PC-9 (cell line): ENCODE results near the gene DIP2C. TPM values are rescaled to one million over a fixed set of nuclear protein-coding genes. Genes with fewer than 3 reads are reported as not detected.

Source experiments
- Bru-seq: library from RNA; stranded (reverse); fragments of 400-500 nt; gene quantifications from one replicate; lab custom pipeline; 2021; lab: Mats Ljungman, UMichigan
- BruChase-seq, 2 experiments: library from RNA; stranded (reverse); fragments of 400-500 nt; gene quantifications; one replicate each; lab custom pipeline; 2021; lab: Mats Ljungman, UMichigan
- BruUV-seq: library from RNA; stranded (reverse); fragments of 400-500 nt; replicated peaks from 2 replicates; lab custom pipeline; 2021; lab: Mats Ljungman, UMichigan
- CTCF ChIA-PET: fragments of 300-600 bp; sonication (Branson Sonifier 250); formaldehyde crosslinking; loops from one replicate; lab custom pipeline; 2022; ENCODE audit warnings: antibody characterized with exemption; lab: Charles Lee
- POLR2A ChIA-PET: fragments of 300-600 bp; sonication (Branson Sonifier 250); formaldehyde crosslinking; loops from one replicate; lab custom pipeline; 2022; ENCODE audit warnings: antibody characterized with exemption; ENCODE audit not compliant: unreplicated experiment; lab: Charles Lee
- DNase-seq, 2 experiments: peaks; one replicate each; pipeline versions ENCODE4 v3.0.0 to v3.0.0-alpha.2; 2015 to 2022; ENCODE audit warnings: mixed read lengths in 1 of 2
- H2AFZ ChIP-seq: fragments of 200-600 bp; sonication (generic); 2 replicates; pipeline ENCODE4 v1.8.1; 2017; ENCODE audit warnings: antibody characterized with exemption
- H3F3A ChIP-seq: fragments of 200-600 bp; sonication (generic); 2 replicates; pipeline ENCODE4 v1.8.1; 2017; ENCODE audit warnings: antibody characterized with exemption, mild to moderate bottlenecking, low read depth; ENCODE audit not compliant: insufficient read depth
- H3K27ac ChIP-seq: fragments of 200-600 bp; sonication (generic); 2 replicates; pipeline ENCODE4 v1.6.1; 2016; ENCODE audit warnings: mixed run types
- H3K27me3 ChIP-seq: fragments of 200-600 bp; sonication (generic); 2 replicates; pipeline ENCODE4 v1.6.1; 2016; ENCODE audit warnings: low read depth, mixed run types; ENCODE audit not compliant: insufficient read depth
- H3K36me3 ChIP-seq: fragments of 200-600 bp; sonication (generic); 2 replicates; pipeline ENCODE4 v1.6.1; 2016; ENCODE audit warnings: low read depth, mixed run types
- H3K4me1 ChIP-seq: fragments of 200-600 bp; sonication (generic); replicated peaks from 2 replicates; pipeline ENCODE4 v1.6.1; 2016; ENCODE audit warnings: mixed run types; ENCODE audit not compliant: insufficient read depth
- H3K4me2 ChIP-seq: fragments of 200-600 bp; sonication (generic); 2 replicates; pipeline ENCODE4 v1.6.1; 2017; ENCODE audit warnings: mixed run types
- H3K4me3 ChIP-seq: fragments of 200-600 bp; sonication (generic); 2 replicates; pipeline ENCODE4 v1.6.1; 2016; ENCODE audit warnings: mixed run types
- H3K79me2 ChIP-seq: fragments of 200-600 bp; sonication (generic); 2 replicates; pipeline ENCODE4 v1.6.1; 2017; ENCODE audit warnings: low read depth, mixed run types
- H3K9me2 ChIP-seq: fragments of 200-600 bp; sonication (generic); 2 replicates; pipeline ENCODE4 v1.8.1; 2017; ENCODE audit warnings: mild to moderate bottlenecking; ENCODE audit not compliant: insufficient read depth
- H3K9me3 ChIP-seq: fragments of 200-600 bp; sonication (generic); 2 replicates; pipeline ENCODE4 v1.8.1; 2016; ENCODE audit warnings: low read depth; ENCODE audit not compliant: insufficient read depth
- H4K20me1 ChIP-seq: fragments of 200-600 bp; sonication (generic); 2 replicates; pipeline ENCODE4 v1.8.1; 2017; ENCODE audit not compliant: insufficient read depth
- CTCF ChIP-seq: fragments of 200-600 bp; sonication (generic); conservative IDR thresholded peaks from 2 replicates; pipeline ENCODE4 v1.6.1; 2017; ENCODE audit warnings: mixed run types, antibody characterized with exemption, mild to moderate bottlenecking, moderate library complexity
- EZH2 ChIP-seq: fragments of 200-600 bp; sonication (generic); IDR thresholded peaks from 2 replicates; pipeline ENCODE4 v1.8.0; 2017; ENCODE audit warnings: antibody characterized with exemption, low read depth
- intact Hi-C: fragments of 100-400 bp; cut with micrococcal nuclease; formaldehyde crosslinking; loops from one replicate; pipeline ENCODE4 v1.10.0; 2022; ENCODE audit not compliant: unreplicated experiment
- long read RNA-seq: library from polyadenylated mRNA; stranded (forward); transcript quantifications from one replicate; pipeline ENCODE4 v2.0.0, GENCODE V29; 2022
- total RNA-seq: library from RNA; stranded (reverse); gene quantifications from 2 replicates; pipeline ENCODE4 v1.2.3, GENCODE V29; 2021

Gene DIP2C
- 0.83 and 1.1 TPM in 2 replicates for total RNA-seq
- Bru-seq, nascent RNA, result percentile 22 among the genes with signal in this experiment
- BruChase-seq, experiment 1, labeled RNA remaining after a 2-hour chase, result percentile 19 among the genes with signal in this experiment
- BruChase-seq, experiment 2, labeled RNA remaining after a 6-hour chase, result percentile 17 among the genes with signal in this experiment
- long read RNA-seq, partial matches to known transcripts, result 1 of 2 reads
- long read RNA-seq, other reads (novel, unspliced or antisense), result 1 of 2 reads

DNA sequence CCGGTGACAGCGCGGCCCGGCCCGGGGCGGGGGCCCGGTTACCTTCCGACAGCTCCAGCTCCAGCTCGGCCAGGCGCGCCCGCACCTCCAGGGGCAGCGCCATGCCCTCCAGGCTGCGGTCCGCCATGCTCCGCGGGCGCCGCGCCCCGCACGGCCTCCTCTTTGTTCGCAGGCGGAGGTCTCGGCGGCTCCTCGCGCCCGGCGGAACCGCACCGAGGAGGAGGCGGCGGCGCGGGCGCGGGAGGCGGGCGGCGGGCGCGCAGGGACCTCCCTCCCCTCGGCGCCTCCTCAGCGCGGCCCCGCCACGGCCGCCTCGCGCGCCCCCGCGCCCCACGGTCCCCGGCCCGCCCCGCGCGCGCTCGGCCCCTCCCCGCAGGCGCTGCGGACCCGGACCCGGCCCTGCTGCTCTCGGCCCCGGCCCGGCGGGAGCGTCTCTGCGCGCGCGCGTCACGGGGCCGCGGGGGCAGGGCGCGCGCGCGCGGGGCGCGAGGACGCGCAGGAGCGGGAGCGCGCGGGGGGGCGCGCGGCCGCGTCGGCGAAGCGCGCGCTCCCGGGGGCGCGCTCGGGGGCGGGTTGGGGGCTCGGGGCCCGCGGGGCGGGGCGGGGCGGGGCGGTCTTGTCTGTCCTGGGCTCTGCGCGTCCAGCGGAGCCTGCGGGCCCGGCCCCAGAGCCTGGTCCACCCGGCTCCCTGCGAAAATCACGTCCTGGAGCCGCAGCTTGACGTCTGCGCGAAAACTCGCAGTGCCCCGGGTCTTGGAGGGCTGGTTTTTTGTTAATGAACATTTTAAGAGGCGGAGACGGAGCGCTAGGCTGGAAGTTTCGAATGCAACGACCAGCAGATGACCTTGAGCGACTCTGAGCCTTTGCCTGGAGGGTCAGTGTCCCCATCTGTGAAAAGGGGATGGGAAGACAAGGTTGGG lies at the start of gene DIP2C:
Gene DIP2C, minus strand, starts transcription at position 217 of the 920 bp plus-strand sequence. Its CDS starts 90 bp downstream, at position 127.
- Histone ChIP-seq H3K9me2 (no peaks in the 10 kb centered on the region), H2AFZ (no peak within 1 kb of the TSS), H3K27ac (no peak within 1 kb of the TSS), H3K79me2 (no peaks in the 10 kb centered on the region), H3K4me3 (no peak within 1 kb of the TSS), H3K36me3 (no peaks in the 10 kb centered on the region), H3K4me2 (no peak within 1 kb of the TSS), H3K9me3 (no peaks in the 10 kb centered on the region), H3K4me1 (no peaks in the 10 kb centered on the region), H3K27me3 (no peaks in the 10 kb centered on the region; the same call in 1 of the 2 replicates), H3F3A (no peaks in the 10 kb centered on the region), H4K20me1 (no peaks in the 10 kb centered on the region)
- no peak for TF ChIP-seq CTCF
- no peak for TF ChIP-seq EZH2
- no TSS peak for BruUV-seq
- ChIA-PET CTCF (no interaction called here), POLR2A (no interaction called here)
- peak in 1 of 2 experiments; percentile 19 for DNase-seq
- intact Hi-C loops, result loop anchor here (5.0 kb wide), 1 partner anchor 177 kb away; no protein-coding TSS in a partner anchor

DNA sequence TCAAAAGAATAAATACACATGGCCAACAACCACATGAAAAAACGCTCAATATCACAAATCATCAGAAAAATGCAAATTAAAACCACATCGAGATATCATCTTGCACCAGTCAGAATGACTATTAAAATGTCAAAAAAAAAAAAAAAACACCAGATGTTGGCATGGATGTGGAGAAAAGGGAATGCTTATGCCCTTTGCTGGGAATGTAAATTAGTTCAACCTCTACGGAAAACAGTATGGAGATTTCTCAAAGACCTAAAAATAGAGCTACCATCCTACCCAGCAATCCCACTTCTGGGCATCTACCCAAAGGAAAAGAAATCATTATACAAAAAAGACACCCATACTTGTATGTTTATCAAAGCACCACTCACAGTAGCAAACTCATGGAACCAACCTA lies 45.0 kb upstream of the DIP2C start:
- DNase-seq, result no peak
- Histone ChIP-seq H4K20me1 (no peaks in the 10 kb centered on the region), H3K4me2 (no peak overlapping the region), H3K79me2 (no peaks in the 10 kb centered on the region), H3K27ac (no peak overlapping the region), H3K9me3 (no peaks in the 10 kb centered on the region), H2AFZ (no peak overlapping the region), H3K4me3 (no peak overlapping the region), H3K27me3 (peaks cover 64% of the 10 kb centered on the region), H3K9me2 (no peaks in the 10 kb centered on the region), H3F3A (no peaks in the 10 kb centered on the region), H3K4me1 (no peaks in the 10 kb centered on the region), H3K36me3 (no peaks in the 10 kb centered on the region)
- ChIA-PET POLR2A (no interaction called here), CTCF (no interaction called here)
- TF ChIP-seq CTCF (no peak), EZH2 (no peak)
- intact Hi-C loops, result no loop called here
- no TSS peak for BruUV-seq

DNA sequence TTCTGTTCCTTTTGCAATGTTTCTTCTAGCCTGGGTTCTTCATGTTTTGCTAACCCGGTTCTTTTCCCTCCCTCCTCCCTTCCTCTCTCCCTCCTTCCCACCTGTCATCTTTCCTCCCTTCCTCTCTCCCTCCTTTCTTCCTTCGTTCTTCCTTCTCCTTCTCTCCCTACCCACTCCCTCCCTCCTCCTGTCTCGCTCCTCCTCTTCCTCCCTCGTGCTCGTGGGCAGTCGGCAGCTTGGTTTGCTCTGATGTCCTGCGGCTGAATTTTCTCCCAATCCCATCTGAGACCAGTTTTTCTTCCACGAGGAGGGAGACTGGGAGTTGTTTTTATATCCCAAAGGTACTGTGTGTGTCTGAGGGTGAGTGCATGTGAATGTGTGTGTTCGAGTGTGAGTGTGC lies 43.6 kb upstream of the DIP2C start:
- POLR2A ChIA-PET, result no interaction called here
- Histone ChIP-seq H2AFZ (no peak overlapping the region), H3K27me3 (peaks cover 58% of the 10 kb centered on the region), H4K20me1 (no peaks in the 10 kb centered on the region), H3K4me2 (no peak overlapping the region), H3K9me2 (no peaks in the 10 kb centered on the region), H3F3A (no peaks in the 10 kb centered on the region), H3K36me3 (no peaks in the 10 kb centered on the region), H3K9me3 (no peaks in the 10 kb centered on the region), H3K4me1 (no peaks in the 10 kb centered on the region), H3K27ac (no peak overlapping the region), H3K79me2 (no peaks in the 10 kb centered on the region), H3K4me3 (no peak overlapping the region)
- TF ChIP-seq CTCF, result no peak
- TF ChIP-seq EZH2, result no peak
- no peak for DNase-seq
- BruUV-seq, result no TSS peak
- CTCF ChIA-PET, result no interaction called here
- intact Hi-C loops, result no loop called here
